NCI-H1105 (cell line): Measurements from ENCODE around the gene TNRC18.

Source experiments
- DNase-seq: peaks from one replicate; lab custom pipeline; 2025; lab: John Stamatoyannopoulos, UW

TNRC18 gene

DNA sequence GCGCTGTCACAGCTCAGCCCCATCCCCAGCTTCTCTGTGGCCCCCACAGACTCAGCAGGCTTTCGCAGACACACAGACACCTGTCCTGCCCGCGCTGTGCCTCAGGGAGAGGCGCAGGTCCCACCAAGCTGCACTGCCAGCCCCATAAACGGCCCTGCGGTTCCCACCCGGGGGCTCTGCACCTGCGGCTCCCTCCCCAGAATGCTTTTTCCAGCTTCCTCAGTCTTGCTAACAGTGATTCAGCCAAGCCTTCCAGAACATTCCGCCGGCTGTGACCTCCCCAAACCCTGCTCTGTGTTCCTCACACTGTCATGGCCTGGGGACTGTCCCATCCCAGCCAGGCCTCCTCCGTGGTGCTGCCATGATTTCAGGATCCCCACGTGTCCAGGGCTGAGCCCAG is 27.8 kb upstream of the TNRC18 start:
- DNase-seq, result no peak

DNA sequence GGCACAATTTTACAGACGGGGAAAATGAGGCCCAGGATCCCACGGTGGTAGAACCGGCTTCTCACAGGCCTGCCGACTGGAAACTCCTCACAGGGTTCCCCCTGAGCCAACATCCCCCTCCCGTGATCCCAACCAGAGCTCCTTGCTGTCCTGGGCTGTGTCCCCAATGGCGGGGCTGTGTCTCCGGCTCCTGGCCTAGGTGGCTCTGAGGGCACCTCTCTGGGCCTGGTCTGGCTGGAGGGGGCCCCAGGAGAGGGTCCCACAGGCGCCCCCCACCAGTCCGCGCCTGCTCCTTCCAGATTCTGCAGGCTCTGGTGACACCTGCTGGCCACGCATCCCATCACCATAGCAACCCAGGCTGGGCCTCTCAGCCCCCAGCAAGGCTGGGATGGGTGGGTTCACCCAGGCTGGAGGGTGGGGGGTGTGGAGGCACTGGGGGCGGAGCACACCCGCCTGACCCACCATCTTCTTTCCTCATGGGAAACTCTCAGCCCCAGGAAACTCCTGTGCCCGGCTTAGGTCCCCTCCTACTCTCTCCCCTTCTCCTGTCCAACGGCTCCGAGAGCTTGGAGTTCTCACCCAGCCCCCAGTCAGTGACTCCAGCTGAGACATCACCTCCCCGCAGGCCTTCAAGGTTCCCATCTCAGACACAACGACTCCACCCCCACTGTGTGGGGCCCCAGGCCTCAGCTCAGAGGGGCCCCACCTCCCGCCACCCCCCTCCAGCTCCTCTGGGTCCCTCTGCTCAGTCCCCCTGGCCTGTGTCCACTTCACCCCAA is 27.1 kb upstream of the TNRC18 start:
- DNase-seq, result no peak

DNA sequence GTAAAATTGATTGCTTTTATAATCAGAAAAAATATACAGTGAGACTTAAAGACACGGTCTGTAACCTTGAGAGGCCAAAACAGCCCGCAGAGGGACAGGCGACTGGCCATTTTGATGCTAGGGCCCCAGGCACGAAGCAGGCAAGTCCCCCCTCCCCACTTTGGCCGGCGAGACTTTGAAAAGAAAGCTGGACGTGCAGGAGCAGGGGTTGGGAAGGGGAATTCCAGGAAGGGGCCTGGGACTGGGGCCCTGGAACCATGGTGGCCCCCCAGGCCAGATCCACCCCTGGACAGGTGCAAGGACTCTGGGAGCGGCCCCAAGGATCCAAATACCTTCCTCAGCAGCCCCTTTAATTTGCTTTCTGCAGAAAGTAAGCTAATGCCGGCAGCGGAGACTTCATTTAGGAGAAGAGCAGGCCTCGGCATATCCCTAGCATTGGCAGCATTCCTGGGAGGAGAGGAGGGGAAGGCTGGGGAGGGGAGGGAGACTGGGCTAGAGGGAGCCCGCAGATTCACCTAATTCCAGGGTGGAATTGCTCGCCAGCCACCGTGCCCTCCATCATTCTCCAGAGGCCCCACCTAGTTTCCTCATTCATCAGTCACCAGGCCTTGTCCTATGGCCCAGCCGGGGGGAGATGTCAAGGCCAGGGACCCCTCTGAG is 24.9 kb upstream of the TNRC18 start:
- DNase-seq, result no peak

DNA sequence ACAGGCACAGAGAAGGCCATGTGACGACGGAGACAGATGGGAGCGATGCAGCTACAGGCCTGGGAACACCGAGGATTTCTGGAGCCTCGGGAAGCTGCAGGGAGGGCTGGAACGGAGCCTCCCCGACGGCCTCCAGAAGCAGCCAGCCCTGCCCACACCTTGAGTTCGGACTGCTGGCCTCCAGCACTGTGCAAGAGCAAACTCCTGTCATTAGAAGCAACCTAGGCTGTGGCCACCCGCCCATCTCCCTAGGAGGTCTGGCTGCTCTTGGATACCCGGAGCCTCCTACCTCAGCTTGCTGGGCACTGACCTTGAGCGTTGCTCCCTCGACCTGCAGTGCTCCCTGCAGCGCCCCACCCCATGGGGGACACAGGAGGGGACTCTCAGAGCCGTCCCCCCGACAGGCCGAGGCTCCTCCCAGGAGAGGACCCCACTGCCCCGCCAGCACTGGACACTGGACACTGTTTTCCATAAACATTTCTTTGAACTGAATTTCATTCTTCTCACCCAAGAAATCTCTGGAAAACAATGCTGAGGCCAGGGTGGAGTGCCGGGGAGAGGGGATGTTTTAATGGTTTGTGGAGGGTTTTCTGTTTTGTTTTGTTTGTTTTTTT is 22.5 kb upstream of the TNRC18 start:
- no peak for DNase-seq

DNA sequence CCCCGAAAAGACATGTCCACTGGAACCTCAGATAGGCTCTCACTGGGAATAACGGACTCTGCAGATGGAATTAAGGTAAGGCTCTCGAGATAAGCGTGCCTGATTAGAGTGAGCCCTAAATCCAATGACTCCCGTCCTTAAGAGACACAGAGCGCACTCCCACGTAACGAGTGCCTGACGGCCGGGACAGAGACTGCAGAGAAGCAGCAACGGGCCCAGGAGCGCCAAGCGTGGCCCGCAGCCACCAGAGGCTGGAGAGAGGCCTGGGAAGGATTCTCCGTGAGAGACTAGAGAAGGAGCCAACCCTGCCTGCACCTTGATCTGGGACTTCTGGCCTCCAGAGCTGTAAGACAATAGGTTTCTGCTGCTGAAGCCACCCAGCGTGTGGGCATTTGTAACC is 20.0 kb upstream of the TNRC18 start:
- no peak for DNase-seq

DNA sequence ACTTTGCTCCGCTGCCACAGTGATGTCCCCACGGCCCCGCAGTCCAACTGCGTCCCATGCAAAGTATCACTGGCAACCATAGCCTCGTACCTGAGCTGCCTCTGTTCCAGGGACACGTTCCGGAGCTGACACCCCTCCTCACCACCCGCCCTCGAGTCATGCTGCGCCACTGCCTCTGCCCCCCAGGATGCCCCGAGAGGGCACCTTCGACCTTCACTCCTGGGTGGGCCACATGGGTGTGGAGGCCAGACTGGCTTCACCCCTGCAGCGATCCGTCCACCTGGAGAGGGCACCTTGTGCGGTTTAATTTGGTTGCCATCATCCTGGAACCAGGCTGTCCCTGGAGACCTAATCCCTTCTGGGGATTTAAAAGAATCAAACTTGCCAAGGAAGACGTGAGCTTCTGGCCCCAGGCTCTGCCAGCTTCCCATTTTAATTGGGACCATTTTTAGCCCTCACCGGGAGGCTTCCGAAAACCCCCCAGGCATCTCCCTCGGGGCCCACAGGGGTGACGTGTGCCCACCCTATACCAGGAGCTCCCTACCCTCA is 19.2 kb upstream of the TNRC18 start:
- DNase-seq, result no peak

DNA sequence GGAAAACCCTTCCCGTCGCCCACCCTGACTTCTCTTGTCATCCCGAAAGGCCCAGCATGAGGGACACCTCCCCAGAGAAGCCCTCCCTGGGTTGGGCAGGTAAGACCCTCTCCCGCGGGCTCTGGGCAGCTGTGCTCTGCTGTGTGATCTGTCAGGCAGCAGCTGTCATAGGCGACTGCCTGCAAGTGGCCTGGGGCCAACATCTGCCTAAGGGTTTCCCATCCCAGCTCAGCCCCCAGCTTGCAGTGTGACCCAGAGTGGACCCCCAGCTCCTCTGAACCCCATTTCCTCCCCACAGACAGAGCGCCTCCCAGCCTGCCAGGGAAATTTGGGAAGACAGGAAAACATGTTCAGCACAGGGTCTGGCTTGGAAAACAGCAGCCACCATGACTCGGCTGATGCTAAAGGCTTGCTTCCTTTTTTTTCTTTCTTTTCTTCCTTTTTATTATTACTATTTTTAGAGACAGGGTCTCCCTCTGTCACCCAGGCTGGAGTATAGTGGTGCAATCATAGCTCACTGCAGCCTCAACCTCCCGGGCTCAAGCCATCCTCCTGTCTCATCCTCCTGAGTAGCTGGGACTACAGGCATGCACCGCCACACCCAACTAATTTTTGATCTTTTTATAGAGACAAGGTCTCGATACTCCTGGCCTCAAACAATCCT is 18.3 kb upstream of the TNRC18 start:
- DNase-seq, result no peak

DNA sequence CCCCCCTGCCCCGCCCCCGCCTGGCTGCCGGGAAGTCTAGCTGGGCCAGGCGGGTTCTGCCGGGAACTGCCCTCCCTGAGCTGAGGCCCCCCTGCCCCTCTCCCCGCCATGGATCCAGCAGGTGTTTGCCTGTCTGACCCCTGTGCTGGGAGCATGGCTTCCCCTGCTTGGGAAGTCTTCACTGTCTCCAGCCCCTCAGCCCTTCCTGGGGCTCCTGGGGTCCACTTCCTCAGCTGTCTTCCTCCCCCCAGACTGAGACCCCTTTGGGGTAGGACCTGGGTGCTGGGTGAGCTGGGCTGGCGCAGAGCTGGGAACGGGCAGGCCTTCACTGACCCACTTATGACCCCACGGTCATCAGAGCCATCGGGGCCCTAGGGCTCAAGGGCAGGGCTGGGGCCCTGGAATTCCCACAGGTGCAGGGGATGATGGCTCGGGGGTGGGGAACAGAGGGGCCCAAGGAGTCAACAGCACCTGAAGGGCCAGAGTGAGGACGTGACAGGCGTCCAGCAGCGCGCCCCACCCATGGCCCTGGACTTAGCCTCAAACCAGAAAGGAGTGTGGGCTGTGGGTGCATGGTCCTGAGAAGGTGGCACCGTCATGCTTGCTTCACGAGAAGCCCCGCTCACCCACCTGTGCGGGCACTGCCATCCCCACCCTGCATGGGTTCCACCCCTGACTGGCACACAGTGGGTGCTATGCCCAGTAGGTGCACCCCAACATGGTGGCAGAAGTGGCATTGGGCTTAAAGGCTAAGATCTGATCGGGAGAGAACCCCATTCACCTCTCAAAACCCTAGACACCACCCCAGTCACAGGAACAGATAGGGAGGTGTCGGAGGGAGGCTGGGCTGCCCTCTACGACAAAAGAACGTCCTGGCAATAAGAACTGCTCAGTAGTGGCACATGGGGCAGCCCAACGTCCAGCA is 16.2 kb upstream of the TNRC18 start:
- no peak for DNase-seq

DNA sequence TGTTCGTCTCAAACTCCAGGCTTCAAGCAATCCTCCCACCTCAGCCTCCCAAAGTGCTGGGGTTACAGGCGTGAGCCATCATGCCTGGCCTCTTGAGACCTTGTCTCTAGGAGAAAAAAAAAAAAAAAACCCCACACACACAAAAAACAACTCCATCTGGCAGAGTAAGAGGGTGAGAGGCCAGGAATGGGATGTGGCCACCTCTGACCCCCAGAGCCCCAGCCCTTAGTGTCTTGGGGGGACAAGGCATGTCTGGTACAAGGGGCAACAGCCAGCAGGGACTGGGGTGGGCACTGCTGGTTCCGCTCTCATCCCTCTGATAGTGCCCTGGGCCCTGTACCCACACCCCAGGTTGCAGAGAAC is 15.6 kb upstream of the TNRC18 start:
- DNase-seq, result no peak

DNA sequence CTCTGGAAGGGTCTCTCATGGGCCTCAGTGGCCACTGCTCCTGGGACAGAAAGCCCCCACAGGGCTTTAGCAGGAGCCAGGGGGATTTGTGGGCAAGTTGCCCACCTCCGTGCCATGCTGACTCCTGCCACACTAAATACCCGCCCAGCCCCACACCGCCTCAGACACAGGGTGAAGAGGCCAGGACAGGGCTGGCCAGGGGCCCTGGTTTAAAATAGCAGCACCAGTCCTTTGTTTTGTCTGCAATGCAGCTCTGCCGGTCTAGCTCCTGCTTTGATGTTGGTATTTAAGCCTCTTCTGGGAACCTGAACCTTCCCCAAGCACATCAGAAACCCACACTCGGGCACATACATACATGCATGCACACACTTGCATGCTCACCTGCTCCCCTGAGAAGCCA is 14.4 kb upstream of the TNRC18 start:
- no peak for DNase-seq

DNA sequence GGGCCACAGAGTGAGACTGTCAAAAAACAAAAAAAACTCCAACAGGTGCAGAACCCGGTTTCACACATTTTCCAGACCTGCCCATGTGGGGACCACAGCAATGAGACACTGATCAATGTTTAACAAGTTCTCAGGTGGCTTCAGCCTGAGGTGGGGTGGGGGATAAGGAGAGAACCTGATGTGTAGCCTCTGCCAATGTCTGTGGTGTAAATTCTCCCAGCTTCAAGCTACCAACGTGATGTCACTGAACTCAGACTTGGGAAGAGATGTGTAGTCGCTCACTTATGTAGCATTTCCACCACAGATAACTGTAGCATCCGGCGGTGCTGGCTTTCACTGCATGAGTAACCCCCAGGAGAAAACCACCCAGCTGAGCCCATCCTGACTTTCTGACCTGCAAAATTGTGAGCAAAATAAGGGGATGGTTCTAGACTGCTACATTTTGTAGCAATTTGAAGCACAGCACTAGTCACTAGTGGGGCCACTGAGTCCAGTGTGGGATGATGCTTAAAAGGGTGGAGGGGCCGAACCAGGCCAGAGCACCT is 13.8 kb upstream of the TNRC18 start:
- DNase-seq, result no peak

DNA sequence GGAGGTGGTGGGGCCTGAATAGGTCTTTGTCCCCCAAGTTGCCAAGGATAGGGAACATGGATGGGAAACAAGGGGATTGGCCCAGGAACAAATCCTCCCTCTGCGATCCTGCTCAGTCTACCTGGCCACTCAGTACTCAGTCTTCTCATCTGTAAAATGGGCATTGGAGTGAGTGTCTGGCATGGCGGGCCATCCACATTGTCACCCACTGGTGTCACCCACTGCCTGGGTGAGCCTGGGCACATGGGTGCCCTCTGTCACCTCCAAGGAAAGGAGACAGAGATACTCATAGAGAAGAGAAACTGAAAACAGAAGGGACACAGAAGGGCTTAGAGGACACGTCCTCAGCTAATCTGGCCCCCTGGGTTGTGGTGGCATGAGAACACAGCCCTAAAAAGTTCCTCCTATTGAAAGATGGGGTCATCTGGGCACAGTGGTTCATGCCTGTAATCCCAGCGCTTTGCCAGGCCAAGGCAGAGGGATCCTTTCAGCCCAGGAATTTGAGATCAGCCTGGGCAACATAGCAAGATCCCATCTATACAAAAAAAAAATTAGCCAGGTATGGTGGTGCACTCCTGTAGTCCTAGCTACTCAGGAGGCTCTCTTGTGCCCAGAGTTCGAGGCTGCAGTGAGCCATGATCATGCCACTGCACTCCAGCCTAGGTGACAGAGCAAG is 12.5 kb upstream of the TNRC18 start:
- no peak for DNase-seq

DNA sequence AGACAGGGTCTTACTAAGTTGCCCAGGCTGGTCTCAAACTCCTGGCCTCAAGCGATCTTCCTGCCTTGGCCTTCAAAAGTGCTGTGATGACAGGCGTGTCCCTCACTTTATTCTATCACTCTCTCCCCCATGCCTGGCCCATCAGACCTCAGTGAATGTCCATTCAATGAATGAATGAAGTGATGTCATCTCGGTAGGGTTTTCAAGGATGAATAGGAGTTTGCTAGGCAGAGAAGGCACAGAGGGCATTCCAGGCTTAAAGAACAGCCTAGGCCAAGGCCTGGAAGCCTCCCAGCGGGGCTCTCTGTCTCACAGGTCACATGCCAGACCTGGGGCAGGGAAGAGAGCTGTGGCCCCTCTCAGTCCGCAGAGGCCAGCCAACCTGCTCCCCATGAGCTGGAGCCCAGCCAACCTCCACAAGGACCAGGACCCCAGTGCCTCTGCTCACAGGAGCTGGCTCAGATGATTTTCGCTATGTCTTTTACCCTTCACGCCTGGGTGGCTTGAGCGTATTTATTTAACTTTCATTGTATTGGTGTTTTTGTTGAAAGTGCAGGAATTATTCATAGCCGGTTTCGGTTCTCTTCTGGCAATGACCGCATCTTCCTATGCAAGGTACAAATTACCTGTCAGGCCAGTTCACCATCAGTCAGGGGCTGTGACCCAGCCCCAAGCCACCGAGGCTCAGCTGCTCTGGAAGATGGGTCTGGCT is 11.8 kb upstream of the TNRC18 start:
- DNase-seq, result no peak

DNA sequence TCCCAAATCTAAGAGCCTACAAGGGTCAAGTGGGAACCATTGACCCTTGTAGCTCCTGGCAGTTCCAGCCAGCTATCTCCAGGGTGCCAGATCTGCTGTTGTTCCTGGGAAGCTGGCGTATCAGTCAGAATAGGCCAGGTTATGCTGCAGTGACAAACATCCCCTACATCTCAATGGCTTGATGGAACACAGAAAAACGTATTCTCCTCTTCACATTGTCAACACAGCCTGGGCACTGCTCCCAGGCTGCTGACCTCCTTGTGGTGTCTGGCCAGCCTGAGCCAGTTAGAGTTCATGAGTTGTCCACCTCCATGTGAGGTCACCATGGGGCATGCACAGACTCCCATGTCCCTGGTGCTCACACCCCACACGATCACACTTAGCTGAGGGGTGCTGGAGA is 9.5 kb upstream of the TNRC18 start:
- no peak for DNase-seq

DNA sequence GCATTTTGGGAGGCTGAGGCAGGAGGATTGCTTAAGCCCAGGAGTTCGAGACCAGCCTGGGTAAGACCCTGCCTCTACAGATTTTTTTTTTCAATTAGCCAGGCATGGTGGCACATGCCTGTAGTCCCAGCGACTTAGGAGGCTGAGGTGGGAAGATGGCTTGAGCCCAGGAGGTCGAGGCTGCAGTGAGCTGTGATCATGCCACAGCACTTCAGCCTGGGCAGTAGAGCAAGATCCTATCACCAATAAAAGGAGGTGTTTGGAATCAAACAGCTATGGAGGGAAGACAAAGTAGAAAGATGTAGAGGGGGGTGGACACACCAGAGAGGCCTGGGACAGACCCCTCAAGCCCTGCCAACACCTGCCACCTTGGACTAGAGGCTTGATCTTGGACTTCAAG is 9.1 kb upstream of the TNRC18 start:
- DNase-seq, result no peak

DNA sequence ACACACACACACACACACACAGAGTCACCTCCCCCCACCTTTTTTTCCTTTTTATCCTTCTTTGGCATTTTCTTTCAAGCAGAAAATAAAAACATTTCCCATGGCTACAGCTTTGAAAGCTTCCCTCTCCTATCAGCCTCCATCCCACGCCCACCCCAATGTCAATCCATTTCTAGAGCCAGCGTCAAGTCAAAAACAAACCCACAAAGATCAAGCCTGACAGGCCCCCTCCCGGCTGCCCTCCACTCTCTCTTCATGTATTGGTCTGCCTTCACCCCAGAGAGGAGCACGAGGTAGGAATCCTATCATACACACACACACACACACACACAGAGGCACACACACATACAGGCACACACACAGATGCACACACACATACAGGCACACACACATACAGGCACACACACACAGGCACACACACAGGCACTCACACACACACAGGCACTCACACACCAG is 8.0 kb upstream of the TNRC18 start:
- DNase-seq, result no peak

DNA sequence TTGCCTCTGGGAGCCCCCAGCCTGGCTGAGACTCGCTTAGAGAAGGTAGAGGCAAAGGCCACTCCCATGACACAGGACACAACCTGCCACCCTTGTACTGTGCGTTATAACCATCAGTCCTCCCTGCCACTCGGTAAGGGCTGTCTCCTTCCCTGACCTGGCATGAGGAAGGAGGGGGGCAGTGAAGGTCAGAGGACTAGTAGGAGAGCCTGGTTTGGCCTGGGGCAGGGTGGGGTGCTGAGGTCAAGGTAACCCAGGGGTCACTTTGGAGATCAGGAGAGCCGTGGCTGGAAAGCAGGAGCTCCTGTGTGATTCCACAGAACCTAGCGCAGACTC is 6.9 kb upstream of the TNRC18 start:
- no peak for DNase-seq

DNA sequence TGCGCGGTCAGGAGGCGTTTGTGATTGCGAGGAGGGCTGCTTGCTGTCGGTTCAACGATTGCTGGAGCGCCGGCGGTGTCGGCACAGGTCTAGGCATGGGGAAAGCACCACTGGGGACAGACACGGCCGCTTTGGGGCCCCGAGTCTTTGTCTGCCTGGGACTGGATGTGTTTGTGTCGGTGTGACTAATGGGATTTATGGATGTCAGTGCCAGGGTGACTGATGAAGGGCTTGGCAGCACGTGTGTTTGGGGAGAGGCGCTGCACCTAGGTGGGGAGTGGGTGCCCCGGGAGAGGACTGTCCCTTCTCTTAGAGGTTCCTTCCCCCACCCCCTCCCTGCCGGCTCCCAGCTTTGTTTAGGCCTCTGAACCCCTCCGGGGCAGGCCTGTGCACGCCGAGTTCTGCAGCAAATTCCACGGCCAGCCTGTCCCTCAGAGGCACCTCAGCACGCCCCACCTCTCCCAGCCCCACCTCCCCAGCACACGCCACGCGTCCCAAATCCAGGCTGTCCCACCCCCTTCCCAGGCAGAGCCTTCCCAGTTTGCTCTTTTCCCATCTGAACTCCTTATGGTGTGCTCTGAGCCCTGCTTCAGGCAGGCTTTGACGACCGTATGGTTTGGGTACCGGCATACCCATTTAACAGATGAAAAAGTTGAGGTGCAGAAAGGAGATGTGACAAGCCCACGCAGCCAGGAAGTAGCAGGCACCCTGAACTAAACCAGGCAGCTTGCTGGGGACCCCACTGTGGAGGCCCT is 6.4 kb upstream of the TNRC18 start:
- no peak for DNase-seq

DNA sequence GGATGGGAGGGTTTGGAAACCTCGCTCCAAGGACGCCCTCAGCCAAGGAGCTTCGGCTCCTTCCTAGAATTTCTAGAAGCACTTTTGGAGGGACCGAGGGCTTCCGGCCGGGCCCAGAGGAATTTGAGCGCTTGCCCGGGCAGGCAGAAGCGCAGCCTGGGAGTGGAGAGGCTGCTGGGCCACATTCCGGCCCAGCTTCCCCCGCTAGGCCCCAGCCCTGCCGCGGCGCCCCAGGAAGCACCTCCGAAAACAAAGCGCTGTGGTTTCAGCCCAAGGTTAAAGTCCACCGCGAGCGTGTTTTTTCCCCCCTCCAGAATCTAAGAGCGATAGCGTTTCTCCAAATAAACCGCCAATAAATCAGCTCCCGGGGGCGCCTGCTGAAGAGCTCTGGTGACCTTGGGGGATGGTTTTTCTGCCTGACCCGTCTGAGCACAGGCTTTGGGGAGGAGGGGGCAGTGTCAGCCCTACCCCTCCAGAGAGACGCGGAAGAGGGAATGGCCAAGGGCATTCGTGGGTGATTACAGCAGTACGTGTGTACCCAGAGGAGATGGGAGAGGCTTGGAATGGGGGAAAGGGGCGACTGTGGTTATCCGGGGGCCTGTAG is 5.7 kb upstream of the TNRC18 start:
- no peak for DNase-seq
